Stomach (tissue), 9 donors: ENCODE data around the gene CRABP2. TPM values are rescaled to one million over a fixed set of nuclear protein-coding genes. Genes with fewer than 3 reads are reported as not detected.
A peak's percentile ranks its signal among the peaks of the same experiment; 100 is the strongest.

Experiments
- DNase-seq, 2 donors: peaks; one replicate each; pipeline versions ENCODE4 v3.0.0 to v3.0.0-alpha.2; 2013 to 2019
- H3K27ac ChIP-seq, 5 donors: fragments of 200-600 bp in 4 of 5; sonication (generic) in 4 of 5; one replicate each; pipeline ENCODE4 v1.5.1; 2013 to 2019; ENCODE audit warnings: mild to moderate bottlenecking in 1 of 5, moderate library complexity in 1 of 5
- H3K27me3 ChIP-seq, 3 donors: fragments of 200-600 bp; sonication (generic); one replicate each; pipeline ENCODE4 v1.5.1; 2017 to 2019; ENCODE audit warnings: mixed run types in 1 of 3
- H3K36me3 ChIP-seq, 4 donors: fragments of 200-600 bp; sonication (generic); 1 replicate in 3 of 4; 2 replicates in 1 of 4; pipeline ENCODE4 v1.5.1; 2016 to 2019
- H3K4me1 ChIP-seq, 4 donors: fragments of 200-600 bp; sonication (generic); one replicate each; pipeline ENCODE4 v1.5.1; 2016 to 2019
- H3K4me3 ChIP-seq, 4 donors: fragments of 200-600 bp; sonication (generic) in 3 of 4; one replicate each; pipeline ENCODE4 v1.5.1; 2016 to 2019; ENCODE audit warnings: mild to moderate bottlenecking in 1 of 4
- H3K9me3 ChIP-seq, 4 donors: fragments of 200-600 bp; sonication (generic); one replicate each; pipeline ENCODE4 v1.5.1; 2016 to 2019
- EP300 ChIP-seq: sonication (generic); formaldehyde crosslinking; IDR thresholded peaks from one replicate; pipeline ENCODE4 v1.6.1; 2017; ENCODE audit warnings: antibody characterized with exemption
- POLR2A ChIP-seq, 4 donors: fragments of 450-650 bp; IDR thresholded peaks; one replicate each; pipeline ENCODE4 v1.6.1; 2016; ENCODE audit warnings: antibody characterized with exemption in 4 of 4, control low read depth in 2 of 4, mild to moderate bottlenecking in 1 of 4, moderate library complexity in 1 of 4
- POLR2AphosphoS5 ChIP-seq, 3 donors: sonication (generic); formaldehyde crosslinking; IDR thresholded peaks; one replicate each; pipeline ENCODE4 v1.6.1; 2016; ENCODE audit warnings: antibody characterized with exemption in 3 of 3
- WGBS, 5 donors: extraction: QIAGEN DNeasy Blood & Tissue Kit in 3 of 5; methylation state at CpG; one replicate each; pipeline versions ENCODE4 v1.1.5 to v1.1.7; 2013 to 2018; 5-methylcytosine and 5-hydroxymethylcytosine counted together
- intact Hi-C: fragments of 100-400 bp; cut with DNase I; formaldehyde crosslinking; loops from one replicate; pipeline ENCODE4 v1.15.1; 2023; ENCODE audit warnings: low total_unique reads
- polyA plus RNA-seq, 3 donors: library from polyadenylated mRNA; stranded (reverse); fragments of 200-250 nt; gene quantifications; one replicate each; pipeline ENCODE4 v1.2.3, GENCODE V29; 2013
- total RNA-seq, 5 donors: library from RNA; depleted of rRNA; stranded (reverse); fragments of >200 nt; gene quantifications; one replicate each; pipeline versions ENCODE4 v1.1.0 to v1.2.3, GENCODE V29; 2014 to 2016
- TF ChIP-seq, protein P1 (sequence below), 7 experiments: fragments of 450-650 bp in 4 of 7; fragments of 200-600 bp in 3 of 7; sonication (generic) in 3 of 7; IDR thresholded peaks; one replicate each; pipeline ENCODE4 v1.5.1; 2016 to 2019; ENCODE audit warnings: antibody characterized with exemption in 7 of 7, control low read depth in 2 of 7, mild to moderate bottlenecking in 1 of 7
- donor health status: healthy with polysubstance abuse.
- donor health status: Bipolar disorder and iron deficiency.
- donor health status: healthy.

The CRABP2 gene
- total and polyA plus RNA-seq, 8 donors = 0.72 to 207 (median 6.9) TPM; not detected in 3

- H3K4me1 ChIP-seq = peaks cover 48 to 74% (median 68%) of the 10 kb centered on the region in 4 donors
- peaks cover 0 to 52% (median 20%) of the 10 kb centered on the region in 3 donors for H3K27me3 ChIP-seq
- WGBS, 5 donors = 88 to 93% (median 90%) methylated on average over 14 of the region's 14 CpGs
- no peak overlapping the region for H3K4me3 ChIP-seq
- TF ChIP-seq EP300 = no peak
- no peak for TF ChIP-seq POLR2AphosphoS5 (IDR thresholded peaks at IDR 0.05)
- TF ChIP-seq POLR2A (IDR thresholded peaks at IDR 0.05) = no peak
- no peak overlapping the region for H3K27ac ChIP-seq
- peak in 1 of 2 donors; percentile 19 for DNase-seq
- H3K9me3 ChIP-seq = no peaks in the 10 kb centered on the region
- no peaks in the 10 kb centered on the region for H3K36me3 ChIP-seq
- intact Hi-C loops = no loop called here
Observed at GRCh38 chr1:156658496-156658895, 46.9 kb downstream of the CRABP2 start.

GRCh38 chr1:156657741-156658319 lies 47.6 kb downstream of the CRABP2 start:
- no peaks in the 10 kb centered on the region for H3K9me3 ChIP-seq
- TF ChIP-seq, protein P1, sequence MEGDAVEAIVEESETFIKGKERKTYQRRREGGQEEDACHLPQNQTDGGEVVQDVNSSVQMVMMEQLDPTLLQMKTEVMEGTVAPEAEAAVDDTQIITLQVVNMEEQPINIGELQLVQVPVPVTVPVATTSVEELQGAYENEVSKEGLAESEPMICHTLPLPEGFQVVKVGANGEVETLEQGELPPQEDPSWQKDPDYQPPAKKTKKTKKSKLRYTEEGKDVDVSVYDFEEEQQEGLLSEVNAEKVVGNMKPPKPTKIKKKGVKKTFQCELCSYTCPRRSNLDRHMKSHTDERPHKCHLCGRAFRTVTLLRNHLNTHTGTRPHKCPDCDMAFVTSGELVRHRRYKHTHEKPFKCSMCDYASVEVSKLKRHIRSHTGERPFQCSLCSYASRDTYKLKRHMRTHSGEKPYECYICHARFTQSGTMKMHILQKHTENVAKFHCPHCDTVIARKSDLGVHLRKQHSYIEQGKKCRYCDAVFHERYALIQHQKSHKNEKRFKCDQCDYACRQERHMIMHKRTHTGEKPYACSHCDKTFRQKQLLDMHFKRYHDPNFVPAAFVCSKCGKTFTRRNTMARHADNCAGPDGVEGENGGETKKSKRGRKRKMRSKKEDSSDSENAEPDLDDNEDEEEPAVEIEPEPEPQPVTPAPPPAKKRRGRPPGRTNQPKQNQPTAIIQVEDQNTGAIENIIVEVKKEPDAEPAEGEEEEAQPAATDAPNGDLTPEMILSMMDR (IDR thresholded peaks at IDR 0.05) = peak in 1 of 7 experiments; percentile 49
- no peak for TF ChIP-seq POLR2A (IDR thresholded peaks at IDR 0.05)
- intact Hi-C loops = no loop called here
- H3K4me1 ChIP-seq = peaks cover 44 to 67% (median 61%) of the 10 kb centered on the region in 4 donors
- peak in 1 of 2 donors; percentile 24 for DNase-seq
- H3K27me3 ChIP-seq = peaks cover 0 to 59% (median 20%) of the 10 kb centered on the region in 3 donors
- H3K36me3 ChIP-seq = no peaks in the 10 kb centered on the region
- H3K27ac ChIP-seq = peak overlapping the region in 1 of 5 donors; percentile 18
- H3K4me3 ChIP-seq = peak overlapping the region in 3 of 4 donors; percentile 36 to 44 (median 36)
- 17 to 21% (median 18%) methylated on average over 15 of the region's 15 CpGs for WGBS, 5 donors

GRCh38 chr1:156656806-156657740 lies 48.3 kb downstream of the CRABP2 start:
- Histone ChIP-seq H3K27me3 (peaks cover 0 to 66% (median 21%) of the 10 kb centered on the region in 3 donors), H3K9me3 (no peaks in the 10 kb centered on the region), H3K4me3 (peak overlapping the region; percentile 33 to 44 (median 36)), H3K36me3 (no peaks in the 10 kb centered on the region), H3K4me1 (peaks cover 40 to 59% (median 55%) of the 10 kb centered on the region in 4 donors), H3K27ac (peak overlapping the region in 1 of 5 donors; percentile 18)
- 2 to 8% (median 3%) methylated on average over 44 to 54 of the region's 54 CpGs for WGBS, 5 donors
- peak; percentile 82 to 91 for DNase-seq
- intact Hi-C loops = no loop called here
- TF ChIP-seq POLR2A (IDR thresholded peaks at IDR 0.05) = no peak
- TF ChIP-seq POLR2AphosphoS5 (IDR thresholded peaks at IDR 0.05) = no peak
- TF ChIP-seq EP300 = no peak
- TF ChIP-seq, protein P1 (IDR thresholded peaks at IDR 0.05) = peak in 5 of 7 experiments; percentile 77 to 95 (median 95)

DNA sequence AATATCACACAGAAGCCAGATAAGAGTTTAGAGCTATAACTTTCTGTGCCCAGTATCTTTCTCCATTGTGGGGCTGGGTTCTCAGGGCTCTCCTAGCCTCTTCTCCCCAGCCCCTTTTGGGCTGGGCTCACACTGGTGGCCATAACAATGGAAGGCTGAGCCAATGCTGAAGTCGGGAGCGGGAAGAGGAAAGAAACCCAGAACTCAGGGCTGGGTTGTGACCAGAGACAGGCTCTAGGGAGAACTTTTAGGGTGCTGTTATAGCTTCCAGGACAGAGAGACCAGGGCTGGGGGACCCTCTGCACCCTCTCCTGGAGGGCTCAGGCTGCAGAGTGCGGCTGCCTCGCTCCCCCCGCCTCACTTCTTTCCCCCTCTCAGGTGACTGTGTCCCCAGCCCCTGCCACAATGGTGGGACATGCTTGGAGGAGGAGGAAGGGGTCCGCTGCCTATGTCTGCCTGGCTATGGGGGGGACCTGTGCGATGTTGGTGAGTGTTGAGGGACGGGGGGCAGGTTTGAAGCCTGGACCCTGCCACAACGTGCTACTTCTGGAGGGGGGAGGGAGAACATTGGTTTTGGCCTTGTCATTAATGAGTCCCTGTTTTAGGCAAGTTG lies 49.4 kb downstream of the CRABP2 start:
- DNase-seq = no peak
- TF ChIP-seq POLR2AphosphoS5 (IDR thresholded peaks at IDR 0.05) (no peak), EP300 (no peak), POLR2A (IDR thresholded peaks at IDR 0.05) (no peak)
- TF ChIP-seq, protein P1 (IDR thresholded peaks at IDR 0.05) = no peak
- no peak overlapping the region for H3K4me3 ChIP-seq
- H3K27me3 ChIP-seq = peaks cover 0 to 77% (median 24%) of the 10 kb centered on the region in 3 donors
- peaks cover 29 to 49% (median 44%) of the 10 kb centered on the region in 4 donors for H3K4me1 ChIP-seq
- whole genome bisulfite sequencing, 5 donors = 56 to 62% (median 58%) methylated on average over 8 to 9 of the region's 9 CpGs
- no peaks in the 10 kb centered on the region for H3K36me3 ChIP-seq
- intact Hi-C loops = no loop called here
- H3K27ac ChIP-seq = no peak overlapping the region
- no peaks in the 10 kb centered on the region for H3K9me3 ChIP-seq
